ENCODE measurements around the gene PADI2.

PADI2 gene

DNA sequence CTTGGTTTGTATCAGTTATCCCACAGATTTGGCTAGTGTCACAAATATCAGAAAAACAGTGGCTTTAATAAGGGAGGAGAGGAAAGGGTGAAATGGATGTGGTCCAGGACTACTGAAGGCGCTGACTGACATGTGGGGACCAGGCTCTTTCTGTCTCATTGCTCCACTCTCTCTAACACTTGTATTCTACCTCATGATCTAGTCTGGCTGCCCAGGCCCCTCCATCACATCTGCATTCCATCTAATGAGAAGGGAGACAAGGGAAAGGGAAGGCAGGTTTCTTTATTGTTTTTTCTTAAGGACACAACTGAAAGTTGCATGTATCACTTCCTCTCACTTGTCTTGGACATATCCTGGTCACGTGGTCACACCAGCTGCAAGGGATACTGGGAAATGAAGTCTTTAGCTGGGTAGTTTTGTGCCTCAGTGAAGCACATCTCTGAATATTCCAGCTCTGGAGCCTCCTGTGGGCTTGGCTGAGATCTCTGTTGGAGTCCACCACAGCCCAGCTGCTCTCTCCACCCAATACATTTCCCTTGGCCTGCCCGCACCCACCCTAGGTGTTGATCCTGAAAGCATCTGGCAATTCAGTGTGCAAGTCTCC is 42.0 kb upstream of the PADI2 start:
- Histone ChIP-seq H3K36me3 (ENCODE audit: control insufficient read depth, low read length) (no peaks in the 10 kb centered on the region), H3K4me2 (ENCODE audit: low read length) (peak overlapping the region; percentile 46), H4K20me1 (ENCODE audit: control insufficient read depth, insufficient read depth, low read depth, low read length) (no peaks in the 10 kb centered on the region), H3K4me3 (ENCODE audit: low read length) (peak overlapping the region; percentile 22; the same call in 1 of the 2 replicates), H3F3A (ENCODE audit: control insufficient read depth, insufficient read depth) (no peaks in the 10 kb centered on the region), H3K4me1 (ENCODE audit: control insufficient read depth, low read length) (peaks cover 5% of the 10 kb centered on the region), H3K27ac (ENCODE audit: low read depth, low read length) (no peak overlapping the region), H3K9me3 (ENCODE audit: control insufficient read depth, insufficient read depth, low read length) (peaks cover 3% of the 10 kb centered on the region; the same call in 1 of the 2 replicates), H3K27me3 (ENCODE audit: control insufficient read depth, low read length) (no peaks in the 10 kb centered on the region), H3K9me2 (replicated peaks; ENCODE audit: control insufficient read depth, low read length) (no peaks in the 10 kb centered on the region), H3K79me2 (ENCODE audit: control insufficient read depth, low read length) (no peaks in the 10 kb centered on the region)
- no peak for TF ChIP-seq EZH2phosphoT487 (IDR thresholded peaks at IDR 0.05; ENCODE audit: borderline replicate concordance, low read length)
- TF ChIP-seq, protein P1, sequence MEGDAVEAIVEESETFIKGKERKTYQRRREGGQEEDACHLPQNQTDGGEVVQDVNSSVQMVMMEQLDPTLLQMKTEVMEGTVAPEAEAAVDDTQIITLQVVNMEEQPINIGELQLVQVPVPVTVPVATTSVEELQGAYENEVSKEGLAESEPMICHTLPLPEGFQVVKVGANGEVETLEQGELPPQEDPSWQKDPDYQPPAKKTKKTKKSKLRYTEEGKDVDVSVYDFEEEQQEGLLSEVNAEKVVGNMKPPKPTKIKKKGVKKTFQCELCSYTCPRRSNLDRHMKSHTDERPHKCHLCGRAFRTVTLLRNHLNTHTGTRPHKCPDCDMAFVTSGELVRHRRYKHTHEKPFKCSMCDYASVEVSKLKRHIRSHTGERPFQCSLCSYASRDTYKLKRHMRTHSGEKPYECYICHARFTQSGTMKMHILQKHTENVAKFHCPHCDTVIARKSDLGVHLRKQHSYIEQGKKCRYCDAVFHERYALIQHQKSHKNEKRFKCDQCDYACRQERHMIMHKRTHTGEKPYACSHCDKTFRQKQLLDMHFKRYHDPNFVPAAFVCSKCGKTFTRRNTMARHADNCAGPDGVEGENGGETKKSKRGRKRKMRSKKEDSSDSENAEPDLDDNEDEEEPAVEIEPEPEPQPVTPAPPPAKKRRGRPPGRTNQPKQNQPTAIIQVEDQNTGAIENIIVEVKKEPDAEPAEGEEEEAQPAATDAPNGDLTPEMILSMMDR (IDR thresholded peaks at IDR 0.05; ENCODE audit: low read depth, low read length, poor library complexity, severe bottlenecking): no peak

DNA sequence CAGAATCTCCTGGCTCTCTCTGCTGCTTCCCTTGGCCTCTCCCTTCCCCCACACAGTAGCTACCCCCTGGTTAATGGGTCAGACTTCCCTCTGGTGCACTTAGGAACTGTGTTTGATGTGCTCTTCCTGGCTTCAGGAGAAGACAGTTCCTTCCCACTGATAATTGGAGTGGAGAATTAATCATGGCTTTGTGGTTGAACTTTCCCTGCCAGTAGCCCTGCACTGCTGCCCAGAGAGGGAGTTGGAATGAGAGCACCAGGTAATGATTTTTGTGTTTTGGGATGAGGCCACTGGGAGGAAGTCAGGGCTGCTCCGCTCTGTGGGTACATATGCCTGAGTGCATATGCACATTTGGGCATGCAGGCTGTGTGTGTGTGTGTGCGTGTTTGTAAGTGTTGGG is 39.7 kb upstream of the PADI2 start:
- TF ChIP-seq, protein P1 (IDR thresholded peaks at IDR 0.05; ENCODE audit: low read depth, low read length, poor library complexity, severe bottlenecking): no peak
- TF ChIP-seq EZH2phosphoT487 (IDR thresholded peaks at IDR 0.05; ENCODE audit: borderline replicate concordance, low read length): no peak
- Histone ChIP-seq H3K27me3 (ENCODE audit: control insufficient read depth, low read length) (no peaks in the 10 kb centered on the region), H3K4me2 (ENCODE audit: low read length) (no peak overlapping the region), H3K4me1 (ENCODE audit: control insufficient read depth, low read length) (peaks cover 5% of the 10 kb centered on the region), H3K27ac (ENCODE audit: low read depth, low read length) (no peak overlapping the region), H3F3A (ENCODE audit: control insufficient read depth, insufficient read depth) (no peaks in the 10 kb centered on the region), H3K9me2 (replicated peaks; ENCODE audit: control insufficient read depth, low read length) (no peaks in the 10 kb centered on the region), H3K36me3 (ENCODE audit: control insufficient read depth, low read length) (no peaks in the 10 kb centered on the region), H3K9me3 (ENCODE audit: control insufficient read depth, insufficient read depth, low read length) (peaks cover 14% of the 10 kb centered on the region), H3K4me3 (ENCODE audit: low read length) (no peak overlapping the region), H3K79me2 (ENCODE audit: control insufficient read depth, low read length) (no peaks in the 10 kb centered on the region), H4K20me1 (ENCODE audit: control insufficient read depth, insufficient read depth, low read depth, low read length) (no peaks in the 10 kb centered on the region)

DNA sequence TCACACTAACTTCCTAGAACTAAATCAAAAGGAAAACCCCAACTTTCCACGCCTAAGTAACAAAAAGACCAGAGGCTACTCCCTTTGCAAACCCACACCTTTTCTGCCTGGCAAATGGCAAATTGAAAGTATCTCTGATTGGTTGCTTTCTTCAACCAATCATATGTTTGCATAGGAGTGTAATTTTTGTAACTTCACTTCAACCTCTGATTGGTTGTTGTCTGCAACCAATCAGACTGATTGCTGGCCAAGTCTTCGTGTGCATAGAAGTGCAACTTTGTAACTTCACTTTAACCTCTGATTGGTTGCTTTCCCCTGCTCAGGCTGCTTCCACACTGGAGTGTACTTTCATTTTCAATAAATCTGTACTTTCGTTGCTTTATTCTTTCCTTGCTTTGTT is 36.9 kb upstream of the PADI2 start:
- H3K4me1 ChIP-seq (ENCODE audit: control insufficient read depth, low read length): peaks cover 3% of the 10 kb centered on the region
- H4K20me1 ChIP-seq (ENCODE audit: control insufficient read depth, insufficient read depth, low read depth, low read length): no peaks in the 10 kb centered on the region
- H3K9me2 ChIP-seq (replicated peaks; ENCODE audit: control insufficient read depth, low read length): no peaks in the 10 kb centered on the region
- peaks cover 14% of the 10 kb centered on the region for H3K9me3 ChIP-seq (ENCODE audit: control insufficient read depth, insufficient read depth, low read length)
- H3K4me2 ChIP-seq (ENCODE audit: low read length): 0 out of 2 replicates have a peak overlapping the region, but pooled peaks have one; percentile 11
- no peak for TF ChIP-seq EZH2phosphoT487 (IDR thresholded peaks at IDR 0.05; ENCODE audit: borderline replicate concordance, low read length)
- no peaks in the 10 kb centered on the region for H3F3A ChIP-seq (ENCODE audit: control insufficient read depth, insufficient read depth)
- no peaks in the 10 kb centered on the region for H3K79me2 ChIP-seq (ENCODE audit: control insufficient read depth, low read length)
- H3K27me3 ChIP-seq (ENCODE audit: control insufficient read depth, low read length): no peaks in the 10 kb centered on the region
- no peaks in the 10 kb centered on the region for H3K36me3 ChIP-seq (ENCODE audit: control insufficient read depth, low read length)
- no peak overlapping the region for H3K4me3 ChIP-seq (ENCODE audit: low read length)
- no peak overlapping the region for H3K27ac ChIP-seq (ENCODE audit: low read depth, low read length)

- H3K4me3 ChIP-seq (ENCODE audit: low read length): no peak overlapping the region
- H3K27ac ChIP-seq (ENCODE audit: low read depth, low read length): no peak overlapping the region
- no peaks in the 10 kb centered on the region for H3F3A ChIP-seq (ENCODE audit: control insufficient read depth, insufficient read depth)
- TF ChIP-seq, protein P1 (IDR thresholded peaks at IDR 0.05; ENCODE audit: low read depth, low read length, poor library complexity, severe bottlenecking): no peak
- TF ChIP-seq EZH2phosphoT487 (IDR thresholded peaks at IDR 0.05; ENCODE audit: borderline replicate concordance, low read length): no peak
- no peaks in the 10 kb centered on the region for H3K9me2 ChIP-seq (replicated peaks; ENCODE audit: control insufficient read depth, low read length)
- no peak overlapping the region for H3K4me2 ChIP-seq (ENCODE audit: low read length)
- H3K36me3 ChIP-seq (ENCODE audit: control insufficient read depth, low read length): no peaks in the 10 kb centered on the region
- no peaks in the 10 kb centered on the region for H3K4me1 ChIP-seq (ENCODE audit: control insufficient read depth, low read length)
- no peaks in the 10 kb centered on the region for H3K27me3 ChIP-seq (ENCODE audit: control insufficient read depth, low read length)
- no peaks in the 10 kb centered on the region for H4K20me1 ChIP-seq (ENCODE audit: control insufficient read depth, insufficient read depth, low read depth, low read length)
- no peaks in the 10 kb centered on the region for H3K79me2 ChIP-seq (ENCODE audit: control insufficient read depth, low read length)
- peaks cover 12% of the 10 kb centered on the region for H3K9me3 ChIP-seq (ENCODE audit: control insufficient read depth, insufficient read depth, low read length)
Observed at GRCh38 chr1:17155257-17155920, 36.1 kb upstream of the PADI2 start.
